Gastrocnemius medialis (tissue), 4 donors: ENCODE results near the gene SDHC.

Experiments used
- POLR2A ChIP-seq, 2 donors: fragments of 450-650 bp; IDR thresholded peaks; one replicate each; pipeline ENCODE4 v1.6.1; 2017; ENCODE audit warnings: antibody characterized with exemption in 2 of 2, mild to moderate bottlenecking in 2 of 2, moderate library complexity in 2 of 2
- TF ChIP-seq, protein P1 (sequence below), 5 experiments: fragments of 450-650 bp in 3 of 5; fragments of 200-600 bp in 2 of 5; sonication (generic) in 2 of 5; IDR thresholded peaks in 4 of 5; conservative IDR thresholded peaks in 1 of 5; 1 replicate in 4 of 5; 2 replicates in 1 of 5; pipeline ENCODE4 v1.5.1; 2016 to 2019; ENCODE audit warnings: antibody characterized with exemption in 5 of 5, mild to moderate bottlenecking in 3 of 5, moderate library complexity in 3 of 5

DNA sequence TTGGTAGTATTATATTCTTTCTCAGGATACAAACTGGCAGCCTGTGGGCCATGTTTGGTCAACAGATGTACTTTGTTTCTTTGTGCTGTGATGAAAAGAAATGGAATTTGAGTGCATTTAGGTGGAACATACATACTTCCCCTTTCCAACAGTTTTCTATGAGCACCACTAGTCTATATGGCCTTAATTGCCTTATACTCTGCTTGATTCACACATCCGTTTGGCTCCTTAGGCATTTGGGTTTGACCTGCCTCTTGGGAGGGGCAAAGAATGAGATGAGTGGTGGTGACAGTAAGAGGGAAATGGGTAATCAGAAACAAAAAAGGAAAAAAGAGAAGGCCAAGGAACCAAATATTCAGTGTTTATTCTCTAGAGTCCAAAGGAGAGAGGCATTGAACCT is 36.5 kb downstream of the SDHC start:
- TF ChIP-seq, protein P1, sequence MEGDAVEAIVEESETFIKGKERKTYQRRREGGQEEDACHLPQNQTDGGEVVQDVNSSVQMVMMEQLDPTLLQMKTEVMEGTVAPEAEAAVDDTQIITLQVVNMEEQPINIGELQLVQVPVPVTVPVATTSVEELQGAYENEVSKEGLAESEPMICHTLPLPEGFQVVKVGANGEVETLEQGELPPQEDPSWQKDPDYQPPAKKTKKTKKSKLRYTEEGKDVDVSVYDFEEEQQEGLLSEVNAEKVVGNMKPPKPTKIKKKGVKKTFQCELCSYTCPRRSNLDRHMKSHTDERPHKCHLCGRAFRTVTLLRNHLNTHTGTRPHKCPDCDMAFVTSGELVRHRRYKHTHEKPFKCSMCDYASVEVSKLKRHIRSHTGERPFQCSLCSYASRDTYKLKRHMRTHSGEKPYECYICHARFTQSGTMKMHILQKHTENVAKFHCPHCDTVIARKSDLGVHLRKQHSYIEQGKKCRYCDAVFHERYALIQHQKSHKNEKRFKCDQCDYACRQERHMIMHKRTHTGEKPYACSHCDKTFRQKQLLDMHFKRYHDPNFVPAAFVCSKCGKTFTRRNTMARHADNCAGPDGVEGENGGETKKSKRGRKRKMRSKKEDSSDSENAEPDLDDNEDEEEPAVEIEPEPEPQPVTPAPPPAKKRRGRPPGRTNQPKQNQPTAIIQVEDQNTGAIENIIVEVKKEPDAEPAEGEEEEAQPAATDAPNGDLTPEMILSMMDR (IDR thresholded peaks at IDR 0.05 in 4 of 5, conservative IDR thresholded peaks at IDR 0.05 in 1 of 5), result no peak
- TF ChIP-seq POLR2A (IDR thresholded peaks at IDR 0.05), result no peak
